Brain microvascular endothelial cell (primary cell): ENCODE measurements around the gene ARID5B.

Source experiments
- DNase-seq: peaks from one replicate; pipeline ENCODE4 v3.0.0-alpha.2; 2020
- H3K27ac ChIP-seq: fragments of 250-450 bp; sonication (Bioruptor Pico); 2 replicates; pipeline ENCODE4 v1.5.1; 2020; ENCODE audit warnings: mild to moderate bottlenecking, moderate library complexity
- H3K27me3 ChIP-seq: fragments of 250-450 bp; sonication (Bioruptor Pico); replicated peaks from 2 replicates; pipeline ENCODE4 v1.5.1; 2020; ENCODE audit warnings: mild to moderate bottlenecking
- H3K36me3 ChIP-seq: fragments of 250-450 bp; sonication (Bioruptor Pico); replicated peaks from 2 replicates; pipeline ENCODE4 v1.5.1; 2020; ENCODE audit warnings: mild to moderate bottlenecking
- H3K4me3 ChIP-seq: 2 replicates; pipeline ENCODE4 v1.5.1; 2011; ENCODE audit warnings: low read depth, mild to moderate bottlenecking, control low read depth, low read length, moderate library complexity
- in situ Hi-C: cut with HindIII; loops from 2 replicates; pipeline ENCODE4 v1.10.0; 2017; ENCODE audit warnings: low sequenced_read_pairs, low pct_ligation_motif_present
- TF ChIP-seq, protein P1 (sequence below): IDR thresholded peaks from 2 replicates; pipeline ENCODE4 v1.5.1; 2011; ENCODE audit warnings: low read depth, mild to moderate bottlenecking, moderate library complexity, low read length, control low read depth, inconsistent platforms; ENCODE audit errors: missing control alignments

Gene ARID5B

GRCh38 chr10:62056698-62057097, 155.2 kb downstream of the ARID5B start:
- no peaks in the 10 kb centered on the region for H3K27me3 ChIP-seq
- TF ChIP-seq, protein P1, sequence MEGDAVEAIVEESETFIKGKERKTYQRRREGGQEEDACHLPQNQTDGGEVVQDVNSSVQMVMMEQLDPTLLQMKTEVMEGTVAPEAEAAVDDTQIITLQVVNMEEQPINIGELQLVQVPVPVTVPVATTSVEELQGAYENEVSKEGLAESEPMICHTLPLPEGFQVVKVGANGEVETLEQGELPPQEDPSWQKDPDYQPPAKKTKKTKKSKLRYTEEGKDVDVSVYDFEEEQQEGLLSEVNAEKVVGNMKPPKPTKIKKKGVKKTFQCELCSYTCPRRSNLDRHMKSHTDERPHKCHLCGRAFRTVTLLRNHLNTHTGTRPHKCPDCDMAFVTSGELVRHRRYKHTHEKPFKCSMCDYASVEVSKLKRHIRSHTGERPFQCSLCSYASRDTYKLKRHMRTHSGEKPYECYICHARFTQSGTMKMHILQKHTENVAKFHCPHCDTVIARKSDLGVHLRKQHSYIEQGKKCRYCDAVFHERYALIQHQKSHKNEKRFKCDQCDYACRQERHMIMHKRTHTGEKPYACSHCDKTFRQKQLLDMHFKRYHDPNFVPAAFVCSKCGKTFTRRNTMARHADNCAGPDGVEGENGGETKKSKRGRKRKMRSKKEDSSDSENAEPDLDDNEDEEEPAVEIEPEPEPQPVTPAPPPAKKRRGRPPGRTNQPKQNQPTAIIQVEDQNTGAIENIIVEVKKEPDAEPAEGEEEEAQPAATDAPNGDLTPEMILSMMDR: no peak
- DNase-seq: no peak
- no peak overlapping the region for H3K4me3 ChIP-seq
- H3K36me3 ChIP-seq: peaks cover 58% of the 10 kb centered on the region
- H3K27ac ChIP-seq: no peak overlapping the region
- in situ Hi-C loops: no loop called here

- TF ChIP-seq, protein P1: no peak
- DNase-seq: no peak
- H3K4me3 ChIP-seq: no peak overlapping the region
- H3K27ac ChIP-seq: no peak overlapping the region
- in situ Hi-C loops: no loop called here
- H3K36me3 ChIP-seq: peaks cover 56% of the 10 kb centered on the region
- no peaks in the 10 kb centered on the region for H3K27me3 ChIP-seq
These were observed 155.9 kb downstream of the ARID5B start for GRCh38 chr10:62057359-62057758.

GRCh38 chr10:62057850-62058249, 156.4 kb downstream of the ARID5B start:
- no peak overlapping the region for H3K27ac ChIP-seq
- no peaks in the 10 kb centered on the region for H3K27me3 ChIP-seq
- H3K36me3 ChIP-seq: peaks cover 52% of the 10 kb centered on the region
- no peak overlapping the region for H3K4me3 ChIP-seq
- TF ChIP-seq, protein P1: no peak
- DNase-seq: no peak
- in situ Hi-C loops: no loop called here

DNA sequence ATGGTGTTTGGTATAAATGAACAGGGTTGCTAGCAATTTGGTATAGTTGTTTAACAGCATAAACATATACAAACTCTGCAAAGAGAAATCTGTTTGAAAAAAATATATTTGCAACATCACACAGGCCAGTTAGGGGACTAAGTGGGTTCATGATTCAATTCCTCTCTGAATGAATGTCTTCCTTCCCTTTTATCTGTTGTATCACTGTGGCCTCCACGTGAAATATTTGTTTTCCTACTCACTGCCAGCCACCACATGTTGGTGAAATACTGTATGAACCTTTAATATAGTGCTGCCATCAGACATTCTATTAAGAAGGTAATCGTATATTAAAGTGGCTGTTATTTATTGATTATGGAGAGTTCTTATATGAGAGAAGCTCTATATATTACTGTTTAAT, 157.0 kb downstream of the ARID5B start:
- DNase-seq: no peak
- Histone ChIP-seq H3K4me3 (no peak overlapping the region), H3K27ac (no peak overlapping the region), H3K27me3 (no peaks in the 10 kb centered on the region), H3K36me3 (peaks cover 45% of the 10 kb centered on the region)
- in situ Hi-C loops: no loop called here
- TF ChIP-seq, protein P1: no peak

- Histone ChIP-seq H3K4me3 (no peak overlapping the region), H3K27ac (no peak overlapping the region), H3K36me3 (peaks cover 46% of the 10 kb centered on the region), H3K27me3 (no peaks in the 10 kb centered on the region)
- no peak for DNase-seq
- in situ Hi-C loops: no loop called here
- TF ChIP-seq, protein P1: no peak
These were observed 157.4 kb downstream of the ARID5B start for GRCh38 chr10:62058896-62059216.

GRCh38 chr10:62059217-62059920, 157.9 kb downstream of the ARID5B start:
- Histone ChIP-seq H3K4me3 (no peak overlapping the region), H3K27me3 (no peaks in the 10 kb centered on the region), H3K27ac (no peak overlapping the region), H3K36me3 (peaks cover 49% of the 10 kb centered on the region)
- DNase-seq: no peak
- TF ChIP-seq, protein P1: no peak
- in situ Hi-C loops: no loop called here
